GM19240 (cell line): ENCODE data around the gene HRAS.
A peak's percentile ranks its signal among the peaks of the same experiment; 100 is the strongest.

Experiments
- DNase-seq: peaks from one replicate; pipeline ENCODE4 v3.0.0; 2011; ENCODE audit warnings: low spot score; ENCODE audit not compliant: insufficient read length

The HRAS gene

GRCh38 chr11:514606-515005, 20.8 kb downstream of the HRAS start:
- no peak for DNase-seq

GRCh38 chr11:512761-513595, 22.4 kb downstream of the HRAS start:
- DNase-seq, result no peak

GRCh38 chr11:508956-509355, 26.4 kb downstream of the HRAS start:
- DNase-seq, result no peak

GRCh38 chr11:507727-508515, 27.5 kb downstream of the HRAS start:
- no peak for DNase-seq

GRCh38 chr11:506995-507726, 28.2 kb downstream of the HRAS start, which contains the start of gene RNH1:
Gene RNH1, minus strand, starts transcription at chr11:507242. Its CDS starts 5,080 bp downstream, at chr11:502162.
- DNase-seq, result peak; percentile 93

GRCh38 chr11:506238-506994, 29.0 kb downstream of the HRAS start:
- DNase-seq, result peak; percentile 99

GRCh38 chr11:504994-505344, 30.4 kb downstream of the HRAS start:
- no peak for DNase-seq

GRCh38 chr11:504053-504993, 31.1 kb downstream of the HRAS start:
- DNase-seq, result no peak

- DNase-seq, result peak; percentile 55
Measured at GRCh38 chr11:503179-503981, 32.0 kb downstream of the HRAS start.

GRCh38 chr11:502288-503178, 32.8 kb downstream of the HRAS start:
- no peak for DNase-seq

- DNase-seq, result no peak
Measured at GRCh38 chr11:501683-502287, 33.6 kb downstream of the HRAS start.

- no peak for DNase-seq
Measured at GRCh38 chr11:501001-501682, 34.2 kb downstream of the HRAS start.

- DNase-seq, result no peak
Measured at GRCh38 chr11:499201-500076, 35.9 kb downstream of the HRAS start.

- no peak for DNase-seq
Measured at GRCh38 chr11:498297-499181, 36.8 kb downstream of the HRAS start.
